ENCODE data around the gene CCDC63.

The CCDC63 gene

GRCh38 chr12:110919720-110920119, 72.9 kb downstream of the CCDC63 start:
- TF ChIP-seq, protein P1, sequence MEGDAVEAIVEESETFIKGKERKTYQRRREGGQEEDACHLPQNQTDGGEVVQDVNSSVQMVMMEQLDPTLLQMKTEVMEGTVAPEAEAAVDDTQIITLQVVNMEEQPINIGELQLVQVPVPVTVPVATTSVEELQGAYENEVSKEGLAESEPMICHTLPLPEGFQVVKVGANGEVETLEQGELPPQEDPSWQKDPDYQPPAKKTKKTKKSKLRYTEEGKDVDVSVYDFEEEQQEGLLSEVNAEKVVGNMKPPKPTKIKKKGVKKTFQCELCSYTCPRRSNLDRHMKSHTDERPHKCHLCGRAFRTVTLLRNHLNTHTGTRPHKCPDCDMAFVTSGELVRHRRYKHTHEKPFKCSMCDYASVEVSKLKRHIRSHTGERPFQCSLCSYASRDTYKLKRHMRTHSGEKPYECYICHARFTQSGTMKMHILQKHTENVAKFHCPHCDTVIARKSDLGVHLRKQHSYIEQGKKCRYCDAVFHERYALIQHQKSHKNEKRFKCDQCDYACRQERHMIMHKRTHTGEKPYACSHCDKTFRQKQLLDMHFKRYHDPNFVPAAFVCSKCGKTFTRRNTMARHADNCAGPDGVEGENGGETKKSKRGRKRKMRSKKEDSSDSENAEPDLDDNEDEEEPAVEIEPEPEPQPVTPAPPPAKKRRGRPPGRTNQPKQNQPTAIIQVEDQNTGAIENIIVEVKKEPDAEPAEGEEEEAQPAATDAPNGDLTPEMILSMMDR (conservative IDR thresholded peaks at IDR 0.05; ENCODE audit: control insufficient read depth, insufficient read depth, low read depth, low read length), result no peak
- H3K4me3 ChIP-seq (ENCODE audit: control insufficient read depth, low read depth, low read length), result no peak overlapping the region
- DNase-seq (ENCODE audit: low read depth), result no peak

DNA sequence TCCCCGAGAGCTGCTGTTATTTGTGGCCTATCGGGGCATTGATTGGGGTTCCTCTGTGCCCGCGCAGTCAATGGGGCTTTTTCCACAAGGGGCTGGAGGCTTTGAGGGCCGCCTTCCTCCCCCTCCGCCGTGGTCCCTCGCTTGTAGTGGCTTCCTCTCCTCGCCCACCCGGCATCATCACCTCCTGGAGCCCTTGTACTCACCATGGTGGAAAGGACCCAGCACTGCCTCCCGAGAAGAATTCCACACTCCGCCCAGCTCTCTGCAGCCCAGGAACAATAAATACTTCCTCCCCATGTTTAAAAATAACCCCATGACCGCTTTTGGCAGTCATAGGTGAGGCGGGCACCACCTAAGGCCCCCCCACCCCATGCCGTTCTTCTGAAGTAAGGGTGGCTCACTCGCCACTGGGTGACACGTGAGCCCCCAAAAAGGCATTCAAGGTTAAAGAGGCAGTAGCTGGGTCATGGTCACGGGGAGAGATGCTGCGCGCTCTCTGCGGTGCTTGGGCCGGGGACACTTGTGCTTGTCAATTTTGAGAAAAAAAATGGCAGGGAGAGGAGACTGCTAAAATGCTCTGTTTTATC, 73.6 kb downstream of the CCDC63 start, which contains the start of gene MYL2:
Gene MYL2, minus strand, starts transcription at position 256 of the 587 bp plus-strand sequence. Its CDS starts 50 bp downstream, at position 206.
- DNase-seq (ENCODE audit: low read depth), result no peak
- H3K4me3 ChIP-seq (ENCODE audit: control insufficient read depth, low read depth, low read length), result no peak within 1 kb of the TSS
- TF ChIP-seq, protein P1 (conservative IDR thresholded peaks at IDR 0.05; ENCODE audit: control insufficient read depth, insufficient read depth, low read depth, low read length), result no peak

DNA sequence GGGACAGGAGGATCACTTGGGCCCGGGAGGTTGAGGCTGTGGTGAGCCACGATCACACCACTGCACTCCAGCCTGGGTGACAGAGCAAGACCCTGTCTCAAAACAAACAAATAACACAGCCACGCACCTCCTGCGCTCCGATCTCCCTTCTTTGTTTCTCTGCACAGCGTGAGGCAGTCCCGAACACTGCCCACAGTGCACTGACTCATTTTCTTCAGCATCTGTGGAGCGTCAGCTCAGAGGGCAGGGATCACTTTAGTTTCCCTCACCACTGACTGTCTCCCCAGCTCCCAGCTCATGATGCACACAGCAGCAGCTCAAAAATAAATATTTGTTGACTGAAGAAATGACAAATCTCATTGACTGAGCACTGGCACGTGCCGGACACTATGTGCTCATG, 74.5 kb downstream of the CCDC63 start:
- TF ChIP-seq, protein P1 (conservative IDR thresholded peaks at IDR 0.05; ENCODE audit: control insufficient read depth, insufficient read depth, low read depth, low read length), result no peak
- no peak overlapping the region for H3K4me3 ChIP-seq (ENCODE audit: control insufficient read depth, low read depth, low read length)
- peak; percentile 73 for DNase-seq (ENCODE audit: low read depth)

GRCh38 chr12:110922652-110923051, 75.9 kb downstream of the CCDC63 start:
- TF ChIP-seq, protein P1 (conservative IDR thresholded peaks at IDR 0.05; ENCODE audit: control insufficient read depth, insufficient read depth, low read depth, low read length), result no peak
- no peak overlapping the region for H3K4me3 ChIP-seq (ENCODE audit: control insufficient read depth, low read depth, low read length)
- DNase-seq (ENCODE audit: low read depth), result no peak

DNA sequence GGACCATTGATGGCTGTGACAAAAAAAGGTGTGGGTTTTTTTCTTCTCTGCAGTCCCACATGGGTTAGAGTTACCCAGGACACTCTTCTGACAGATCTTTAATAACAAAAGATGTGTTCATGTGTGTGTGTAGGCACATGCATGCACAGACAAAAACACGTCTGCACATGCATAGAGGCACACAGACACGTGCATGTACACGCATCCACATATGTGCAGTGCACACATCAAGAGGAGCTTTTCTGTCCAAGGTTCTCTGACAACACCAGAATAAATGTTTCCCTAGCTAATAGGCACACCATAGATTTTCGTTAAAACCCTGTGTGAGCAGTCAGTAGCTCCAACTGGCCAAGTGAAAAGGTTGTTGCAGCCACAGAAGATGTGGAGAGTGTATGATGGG, 76.4 kb downstream of the CCDC63 start:
- no peak for DNase-seq (ENCODE audit: low read depth)
- H3K4me3 ChIP-seq (ENCODE audit: control insufficient read depth, low read depth, low read length), result no peak overlapping the region
- TF ChIP-seq, protein P1 (conservative IDR thresholded peaks at IDR 0.05; ENCODE audit: control insufficient read depth, insufficient read depth, low read depth, low read length), result no peak

- H3K4me3 ChIP-seq (ENCODE audit: control insufficient read depth, low read depth, low read length), result no peak overlapping the region
- TF ChIP-seq, protein P1 (conservative IDR thresholded peaks at IDR 0.05; ENCODE audit: control insufficient read depth, insufficient read depth, low read depth, low read length), result no peak
- no peak for DNase-seq (ENCODE audit: low read depth)
These were observed 77.0 kb downstream of the CCDC63 start for GRCh38 chr12:110923692-110924334.

All from fibroblast of mammary gland (primary cell).